ENCODE data around the gene TINAG.
A peak's percentile ranks its signal among the peaks of the same experiment; 100 is the strongest.

The TINAG gene

GRCh38 chr6:54308289-54308985 lies at the start of gene TINAG:
TSS of gene TINAG (plus strand) at chr6:54308441. CDS start at chr6:54308551, 110 bp downstream.
- no peak for DNase-seq (ENCODE audit: low spot score)

GRCh38 chr6:54260025-54260424 lies 48.2 kb upstream of the TINAG start:
- DNase-seq (ENCODE audit: low spot score) = no peak

- DNase-seq (ENCODE audit: low spot score) = no peak
These were observed 45.7 kb upstream of the TINAG start for GRCh38 chr6:54262499-54262898.

- DNase-seq (ENCODE audit: low spot score) = no peak
These were observed 45.3 kb upstream of the TINAG start for GRCh38 chr6:54262971-54263370.

- no peak for DNase-seq (ENCODE audit: low spot score)
These were observed 43.5 kb upstream of the TINAG start for GRCh38 chr6:54264581-54265272.

- no peak for DNase-seq (ENCODE audit: low spot score)
These were observed 41.8 kb upstream of the TINAG start for GRCh38 chr6:54266400-54266923.

- DNase-seq (ENCODE audit: low spot score) = peak; percentile 44
These were observed 40.4 kb upstream of the TINAG start for GRCh38 chr6:54267798-54268197.

- no peak for DNase-seq (ENCODE audit: low spot score)
These were observed 34.9 kb upstream of the TINAG start for GRCh38 chr6:54273214-54273820.

- DNase-seq (ENCODE audit: low spot score) = no peak
These were observed 33.9 kb upstream of the TINAG start for GRCh38 chr6:54274383-54274782.

GRCh38 chr6:54282186-54282585 lies 26.1 kb upstream of the TINAG start:
- DNase-seq (ENCODE audit: low spot score) = peak; percentile 10

- DNase-seq (ENCODE audit: low spot score) = no peak
These were observed 23.9 kb upstream of the TINAG start for GRCh38 chr6:54284161-54284860.

- no peak for DNase-seq (ENCODE audit: low spot score)
These were observed 22.6 kb upstream of the TINAG start for GRCh38 chr6:54285595-54285994.

- no peak for DNase-seq (ENCODE audit: low spot score)
These were observed 22.1 kb upstream of the TINAG start for GRCh38 chr6:54286141-54286540.

GRCh38 chr6:54288474-54288873 lies 19.8 kb upstream of the TINAG start:
- DNase-seq (ENCODE audit: low spot score) = no peak

- no peak for DNase-seq (ENCODE audit: low spot score)
These were observed 18.8 kb upstream of the TINAG start for GRCh38 chr6:54289426-54289825.

- DNase-seq (ENCODE audit: low spot score) = no peak
These were observed 17.1 kb upstream of the TINAG start for GRCh38 chr6:54291146-54291545.

GRCh38 chr6:54291738-54292137 lies 16.5 kb upstream of the TINAG start:
- DNase-seq (ENCODE audit: low spot score) = no peak

- DNase-seq (ENCODE audit: low spot score) = no peak
These were observed 13.2 kb upstream of the TINAG start for GRCh38 chr6:54294965-54295532.

- no peak for DNase-seq (ENCODE audit: low spot score)
These were observed 8.5 kb upstream of the TINAG start for GRCh38 chr6:54299542-54300269.

GRCh38 chr6:54301770-54302169 lies 6.5 kb upstream of the TINAG start:
- no peak for DNase-seq (ENCODE audit: low spot score)

GRCh38 chr6:54307439-54307910 lies 766 bp upstream of the TINAG start:
- DNase-seq (ENCODE audit: low spot score) = peak; percentile 10

Measured in LoVo (cell line).